GM10266 (cell line): Measurements from ENCODE around the gene ANKRD22.

ENCODE experiments used
- DNase-seq: peaks from one replicate; pipeline ENCODE4 v3.0.0; 2012; ENCODE audit errors: extremely low spot score
- TF ChIP-seq, protein P1 (sequence below): IDR thresholded peaks from 2 replicates; pipeline ENCODE4 v1.5.1; 2012; ENCODE audit warnings: mild to moderate bottlenecking, low read depth; ENCODE audit not compliant: control insufficient read depth, insufficient read depth; ENCODE audit errors: missing control alignments

ANKRD22 gene

DNA sequence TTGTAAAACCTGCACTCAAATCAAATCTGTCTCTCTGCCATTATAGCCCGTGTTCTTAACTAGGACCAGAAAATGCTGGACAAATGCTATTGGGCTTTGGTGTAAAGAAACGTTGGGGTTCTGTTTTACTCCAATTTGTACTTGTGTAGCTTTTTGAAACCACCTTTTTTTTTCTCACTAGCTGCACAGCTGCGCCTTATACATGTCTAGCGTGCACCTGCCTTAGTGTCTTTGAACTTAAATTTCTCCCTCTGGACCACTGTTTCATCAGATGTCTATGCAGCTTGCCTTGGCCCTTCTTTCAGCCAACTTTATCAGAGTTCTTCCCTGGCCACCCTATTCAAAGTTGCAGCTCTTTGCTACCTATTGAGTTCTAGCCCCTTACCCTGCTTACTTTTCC is 42.0 kb downstream of the ANKRD22 start:
- TF ChIP-seq, protein P1, sequence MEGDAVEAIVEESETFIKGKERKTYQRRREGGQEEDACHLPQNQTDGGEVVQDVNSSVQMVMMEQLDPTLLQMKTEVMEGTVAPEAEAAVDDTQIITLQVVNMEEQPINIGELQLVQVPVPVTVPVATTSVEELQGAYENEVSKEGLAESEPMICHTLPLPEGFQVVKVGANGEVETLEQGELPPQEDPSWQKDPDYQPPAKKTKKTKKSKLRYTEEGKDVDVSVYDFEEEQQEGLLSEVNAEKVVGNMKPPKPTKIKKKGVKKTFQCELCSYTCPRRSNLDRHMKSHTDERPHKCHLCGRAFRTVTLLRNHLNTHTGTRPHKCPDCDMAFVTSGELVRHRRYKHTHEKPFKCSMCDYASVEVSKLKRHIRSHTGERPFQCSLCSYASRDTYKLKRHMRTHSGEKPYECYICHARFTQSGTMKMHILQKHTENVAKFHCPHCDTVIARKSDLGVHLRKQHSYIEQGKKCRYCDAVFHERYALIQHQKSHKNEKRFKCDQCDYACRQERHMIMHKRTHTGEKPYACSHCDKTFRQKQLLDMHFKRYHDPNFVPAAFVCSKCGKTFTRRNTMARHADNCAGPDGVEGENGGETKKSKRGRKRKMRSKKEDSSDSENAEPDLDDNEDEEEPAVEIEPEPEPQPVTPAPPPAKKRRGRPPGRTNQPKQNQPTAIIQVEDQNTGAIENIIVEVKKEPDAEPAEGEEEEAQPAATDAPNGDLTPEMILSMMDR, result no peak
- DNase-seq, result no peak

DNA sequence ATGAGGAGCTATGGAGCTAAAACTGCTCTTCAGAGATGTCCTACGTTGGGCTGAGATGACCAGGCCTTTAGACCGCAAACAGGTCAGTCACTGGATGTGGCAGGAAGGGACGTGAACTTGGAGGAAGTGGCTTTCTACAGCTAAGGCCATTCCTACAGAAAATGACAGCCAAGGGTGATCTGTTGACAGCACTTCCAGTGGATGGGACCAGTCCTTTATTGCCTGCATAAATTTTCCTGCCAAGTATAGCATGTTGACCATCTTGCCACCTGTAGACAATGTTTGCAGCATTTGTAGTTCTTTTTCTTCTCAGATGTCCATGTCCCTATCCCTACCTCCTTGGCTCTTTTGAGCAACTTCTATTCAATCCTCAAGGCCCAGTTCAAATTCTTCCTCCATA is 45.7 kb downstream of the ANKRD22 start:
- TF ChIP-seq, protein P1, result no peak
- DNase-seq, result no peak

DNA sequence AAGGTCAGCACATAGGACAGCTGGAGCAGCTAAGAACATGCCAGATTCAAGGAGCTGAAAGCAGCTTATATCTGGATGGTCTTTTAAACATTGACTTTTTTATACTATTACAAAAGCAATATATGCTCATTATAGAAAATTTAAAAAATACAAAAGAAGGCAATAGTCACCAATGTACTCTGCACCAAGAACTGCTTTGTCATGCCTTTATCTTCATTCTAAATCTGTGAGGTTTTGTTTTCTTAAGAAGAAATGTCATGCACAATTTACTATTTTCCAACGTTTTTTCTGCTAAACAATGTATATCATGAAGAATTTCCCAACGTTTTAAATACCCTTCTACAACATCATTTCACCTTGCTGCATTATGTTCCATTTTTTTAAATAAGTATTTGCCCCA is 46.3 kb downstream of the ANKRD22 start:
- no peak for DNase-seq
- TF ChIP-seq, protein P1, result no peak

DNA sequence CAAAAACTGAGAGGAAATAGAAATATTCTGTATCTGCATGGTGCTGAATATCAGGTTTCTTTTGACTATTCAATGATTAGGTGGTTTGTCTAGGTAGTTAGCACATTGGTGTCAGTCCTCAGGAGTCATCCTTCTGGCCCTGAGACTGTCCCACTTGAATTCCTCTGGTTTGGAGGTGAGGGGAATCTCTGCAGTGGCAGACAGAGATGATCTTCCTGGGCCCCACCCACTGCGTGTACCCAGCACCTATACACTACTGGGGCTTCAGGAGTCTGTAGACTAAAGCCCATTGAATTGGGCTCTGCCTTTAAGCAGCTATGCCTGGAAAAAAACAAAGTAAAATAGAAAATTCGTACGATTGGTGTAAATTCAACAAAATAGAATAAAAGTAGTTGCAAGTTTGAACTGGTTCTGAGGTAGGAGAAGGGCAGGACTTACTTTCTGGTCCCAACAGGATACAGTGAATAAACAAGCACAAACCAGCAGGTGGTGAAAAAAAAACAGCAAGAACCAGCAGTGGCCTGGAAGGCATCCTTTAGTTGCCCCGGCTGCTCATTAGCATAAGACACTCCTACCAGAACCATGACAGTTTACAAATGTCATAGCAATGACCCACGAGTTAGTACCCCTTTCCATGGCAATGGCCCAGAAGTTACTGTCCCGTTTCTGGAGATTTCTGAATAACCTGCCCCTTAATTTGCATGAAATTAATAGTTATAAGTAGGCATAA is 47.4 kb downstream of the ANKRD22 start:
- TF ChIP-seq, protein P1, result no peak
- no peak for DNase-seq

DNA sequence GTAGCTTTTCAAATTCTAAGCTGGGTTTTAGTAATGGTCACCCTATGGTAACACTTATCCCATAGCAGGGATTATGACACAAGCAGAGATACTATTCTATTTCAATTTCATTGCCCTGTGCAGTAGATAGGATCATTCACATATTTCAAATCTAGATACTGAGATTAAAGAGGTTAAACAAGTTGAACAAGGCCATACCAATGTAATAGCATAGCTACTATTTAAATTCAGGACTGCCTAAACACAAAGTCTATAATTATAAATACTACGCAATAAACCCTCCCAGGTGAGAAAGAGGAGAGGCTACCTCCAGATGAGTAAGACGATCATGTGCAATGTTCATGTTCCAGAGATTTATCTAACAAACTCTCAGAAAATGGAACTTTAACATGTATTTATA is 48.0 kb downstream of the ANKRD22 start:
- DNase-seq, result no peak
- TF ChIP-seq, protein P1, result no peak

DNA sequence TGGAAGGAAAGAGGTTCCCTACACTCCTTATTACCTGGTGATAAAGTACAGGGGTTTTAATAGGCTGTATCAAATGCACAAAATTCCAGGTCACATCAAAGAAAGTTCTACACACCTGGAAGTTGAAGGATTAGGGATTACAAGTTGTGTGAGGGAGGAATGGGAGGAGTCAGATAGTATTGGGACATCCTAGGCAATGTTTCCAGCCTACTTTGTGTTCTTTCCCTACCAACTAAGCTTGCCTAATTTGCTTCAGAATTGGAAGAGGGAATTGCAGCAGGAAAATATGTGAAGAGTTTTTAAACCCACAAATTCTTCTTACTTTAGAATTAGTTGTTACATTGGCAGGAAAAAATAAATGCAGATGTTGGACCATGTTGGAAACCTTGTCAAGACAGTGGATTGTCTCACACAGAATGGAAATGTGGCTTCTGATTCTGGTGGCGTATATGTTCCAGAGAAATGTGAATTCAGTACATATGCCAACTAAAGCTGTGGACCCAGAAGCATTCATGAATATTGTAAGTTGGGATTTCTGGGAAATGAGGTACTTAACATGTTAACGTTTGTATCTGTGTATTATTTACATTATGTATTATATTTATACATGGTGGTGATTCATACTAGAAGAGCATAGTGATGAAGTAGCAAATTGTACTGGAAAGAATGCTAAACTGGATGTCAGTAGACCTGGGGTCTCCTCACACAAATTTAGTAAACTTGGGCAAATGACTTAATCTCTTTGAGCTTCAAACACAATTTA is 48.9 kb downstream of the ANKRD22 start, which contains the start of gene LIPM:
Gene LIPM (plus strand): TSS at position 208 of the 763 bp plus-strand sequence. CDS start 167 bp downstream, at position 375.
- TF ChIP-seq, protein P1, result no peak
- DNase-seq, result no peak
